LNCAP (cell line): Measurements from ENCODE around the gene CFAP47.

Experiments
- TF ChIP-seq, protein P1 (sequence below): fragments of 450-650 bp; IDR thresholded peaks from 2 replicates; pipeline ENCODE4 v1.5.1; 2017; ENCODE audit warnings: mild to moderate bottlenecking

The CFAP47 gene

DNA sequence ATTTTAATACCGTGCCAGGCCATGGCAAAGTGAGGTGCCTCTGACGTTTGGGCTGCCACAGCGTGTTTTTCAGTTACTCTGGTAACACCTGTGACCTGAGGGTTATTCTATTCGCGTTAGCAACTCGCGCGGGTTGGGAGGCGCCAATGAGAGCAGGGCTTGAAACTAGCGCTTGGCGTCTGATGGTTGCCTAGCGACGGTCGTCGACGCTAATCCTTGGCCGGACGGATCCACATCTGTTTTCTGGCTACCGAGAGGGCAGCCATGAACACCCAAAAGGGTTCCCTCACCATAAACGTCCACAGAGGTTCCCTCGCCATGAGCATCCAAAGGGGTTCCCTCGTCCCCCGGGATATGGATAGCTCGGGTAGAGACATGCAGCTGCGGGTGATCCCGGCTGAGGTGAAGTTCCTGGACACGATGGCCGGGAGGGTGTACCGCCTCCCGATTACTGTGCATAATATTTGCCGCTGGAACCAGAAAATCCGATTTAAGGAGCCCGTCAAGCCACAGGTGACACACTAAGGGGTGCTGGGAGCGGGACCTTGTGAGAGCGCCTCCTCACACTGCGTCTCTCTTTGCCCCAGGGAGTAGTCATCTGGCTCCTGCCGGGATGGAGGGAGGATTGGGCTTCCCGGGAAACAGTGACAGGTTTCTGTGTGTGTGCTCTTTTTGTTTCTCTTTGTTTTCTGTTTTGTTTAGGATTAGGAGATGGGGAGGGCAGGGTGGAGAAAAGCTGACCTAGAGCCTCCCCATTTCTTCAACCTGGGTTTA lies at the start of gene CFAP47:
TSS of gene CFAP47 (plus strand) at position 199 of the 774 bp plus-strand sequence. CDS start at position 265, 66 bp downstream.
- TF ChIP-seq, protein P1, sequence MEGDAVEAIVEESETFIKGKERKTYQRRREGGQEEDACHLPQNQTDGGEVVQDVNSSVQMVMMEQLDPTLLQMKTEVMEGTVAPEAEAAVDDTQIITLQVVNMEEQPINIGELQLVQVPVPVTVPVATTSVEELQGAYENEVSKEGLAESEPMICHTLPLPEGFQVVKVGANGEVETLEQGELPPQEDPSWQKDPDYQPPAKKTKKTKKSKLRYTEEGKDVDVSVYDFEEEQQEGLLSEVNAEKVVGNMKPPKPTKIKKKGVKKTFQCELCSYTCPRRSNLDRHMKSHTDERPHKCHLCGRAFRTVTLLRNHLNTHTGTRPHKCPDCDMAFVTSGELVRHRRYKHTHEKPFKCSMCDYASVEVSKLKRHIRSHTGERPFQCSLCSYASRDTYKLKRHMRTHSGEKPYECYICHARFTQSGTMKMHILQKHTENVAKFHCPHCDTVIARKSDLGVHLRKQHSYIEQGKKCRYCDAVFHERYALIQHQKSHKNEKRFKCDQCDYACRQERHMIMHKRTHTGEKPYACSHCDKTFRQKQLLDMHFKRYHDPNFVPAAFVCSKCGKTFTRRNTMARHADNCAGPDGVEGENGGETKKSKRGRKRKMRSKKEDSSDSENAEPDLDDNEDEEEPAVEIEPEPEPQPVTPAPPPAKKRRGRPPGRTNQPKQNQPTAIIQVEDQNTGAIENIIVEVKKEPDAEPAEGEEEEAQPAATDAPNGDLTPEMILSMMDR = no peak

DNA sequence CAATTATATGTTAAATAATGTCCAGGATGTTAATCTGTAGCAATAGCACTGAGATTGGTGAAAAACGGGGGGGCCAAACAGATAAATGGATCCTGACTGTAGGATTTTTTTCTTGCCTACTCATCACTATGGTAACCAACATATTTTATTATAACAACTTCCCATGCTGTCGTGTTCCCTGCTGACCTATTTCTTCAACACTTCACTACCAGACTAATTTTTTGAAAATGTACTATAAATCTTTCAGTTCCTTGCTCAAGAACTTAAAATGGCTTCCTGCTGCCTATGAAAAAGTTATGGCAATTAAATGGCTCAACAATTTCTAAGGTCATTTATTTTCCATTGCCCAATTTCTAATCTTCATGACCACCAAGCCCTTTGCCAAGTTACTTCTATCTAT lies 38.9 kb upstream of the CFAP47 start:
- TF ChIP-seq, protein P1 = no peak

GRCh38 chrX:35886135-35886534 lies 33.4 kb upstream of the CFAP47 start:
- TF ChIP-seq, protein P1 = no peak

DNA sequence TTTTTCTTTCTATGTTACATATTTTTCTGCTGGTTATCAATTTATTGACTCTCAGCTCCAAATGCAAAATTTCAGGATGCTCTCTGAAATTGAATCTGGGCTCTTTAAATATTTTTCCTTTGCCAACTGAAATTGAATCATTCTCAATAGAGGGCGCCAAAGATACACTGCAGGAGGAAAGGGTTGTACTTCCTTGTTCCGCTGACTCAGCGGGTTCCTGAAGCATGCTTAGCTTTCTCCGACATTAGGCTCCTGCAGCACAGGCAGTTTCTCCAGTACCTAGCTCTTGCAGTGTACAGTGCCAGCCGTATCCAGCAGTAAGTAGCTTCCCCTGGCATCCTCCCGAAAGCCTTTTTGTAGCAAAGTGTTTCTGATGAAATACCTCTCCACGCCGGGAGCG lies 28.8 kb upstream of the CFAP47 start:
- TF ChIP-seq, protein P1 = peak; percentile 60

- TF ChIP-seq, protein P1 = no peak
Measured at GRCh38 chrX:36007207-36007606, 87.7 kb downstream of the CFAP47 start.

DNA sequence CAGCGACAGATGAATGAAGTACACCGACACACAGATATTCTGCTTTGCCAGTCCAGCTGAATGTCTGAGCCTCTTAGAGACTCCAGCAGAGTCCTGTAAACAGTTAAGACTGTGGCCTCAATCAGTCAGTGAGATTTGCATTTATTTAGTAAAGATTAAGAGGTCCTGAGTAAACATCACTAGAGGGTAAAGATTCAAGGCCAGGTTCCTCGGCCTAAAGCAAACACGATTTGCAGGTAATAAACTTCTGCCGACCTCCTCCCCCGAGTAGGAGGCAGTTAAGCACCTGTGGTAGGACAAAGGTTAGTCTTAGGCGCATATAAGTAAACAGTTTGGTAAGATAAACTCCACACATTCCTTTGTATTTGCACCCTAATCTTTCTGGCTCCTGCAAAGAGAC lies 99.6 kb downstream of the CFAP47 start:
- TF ChIP-seq, protein P1 = no peak

DNA sequence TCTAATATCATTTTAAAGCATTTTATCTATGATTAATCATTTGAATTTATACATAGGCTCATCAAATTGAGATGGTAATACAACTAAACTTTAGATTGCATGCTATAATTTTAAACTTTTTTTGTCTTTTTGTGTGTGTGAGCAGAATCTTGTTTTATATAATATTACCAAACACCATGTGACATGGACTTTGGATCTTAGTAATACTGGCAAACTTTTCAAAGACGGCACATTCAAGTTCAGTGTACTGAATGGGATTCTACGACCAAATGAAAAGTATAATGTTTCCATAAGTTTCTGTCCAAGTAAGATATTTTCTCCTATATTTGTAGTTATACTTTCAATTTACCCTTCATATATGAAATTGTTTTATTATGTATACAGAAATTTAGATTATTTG lies 116.0 kb downstream of the CFAP47 start:
- TF ChIP-seq, protein P1 = no peak
